D721Med (cell line): ENCODE results near the gene B2M.
"Not testable (repeated sequence)": the region's sequence is repeated elsewhere in the genome, so short reads cannot be mapped to it uniquely, and the experiment has no call there.

Experiments
- DNase-seq: peaks from one replicate; pipeline ENCODE4 v3.0.0; 2011; ENCODE audit warnings: low spot score; ENCODE audit not compliant: insufficient read length
- FAIRE-seq: peaks from 2 replicates; lab custom pipeline; 2011; peaks lifted over from hg19 to GRCh38; lab: Jason Lieb, UNC
- CTCF ChIP-seq: IDR thresholded peaks from 2 replicates; pipeline ENCODE4 v1.5.1; 2012; ENCODE audit warnings: mild to moderate bottlenecking, control low read depth; ENCODE audit not compliant: insufficient read depth; ENCODE audit errors: missing control alignments

B2M gene

GRCh38 chr15:44715797-44716334 lies 4.5 kb downstream of the B2M start:
- FAIRE-seq (no peak), DNase-seq (no peak)
- TF ChIP-seq CTCF, result no peak

GRCh38 chr15:44716983-44717602 lies 5.8 kb downstream of the B2M start:
- DNase-seq (no peak), FAIRE-seq (no peak)
- no peak for TF ChIP-seq CTCF

DNA sequence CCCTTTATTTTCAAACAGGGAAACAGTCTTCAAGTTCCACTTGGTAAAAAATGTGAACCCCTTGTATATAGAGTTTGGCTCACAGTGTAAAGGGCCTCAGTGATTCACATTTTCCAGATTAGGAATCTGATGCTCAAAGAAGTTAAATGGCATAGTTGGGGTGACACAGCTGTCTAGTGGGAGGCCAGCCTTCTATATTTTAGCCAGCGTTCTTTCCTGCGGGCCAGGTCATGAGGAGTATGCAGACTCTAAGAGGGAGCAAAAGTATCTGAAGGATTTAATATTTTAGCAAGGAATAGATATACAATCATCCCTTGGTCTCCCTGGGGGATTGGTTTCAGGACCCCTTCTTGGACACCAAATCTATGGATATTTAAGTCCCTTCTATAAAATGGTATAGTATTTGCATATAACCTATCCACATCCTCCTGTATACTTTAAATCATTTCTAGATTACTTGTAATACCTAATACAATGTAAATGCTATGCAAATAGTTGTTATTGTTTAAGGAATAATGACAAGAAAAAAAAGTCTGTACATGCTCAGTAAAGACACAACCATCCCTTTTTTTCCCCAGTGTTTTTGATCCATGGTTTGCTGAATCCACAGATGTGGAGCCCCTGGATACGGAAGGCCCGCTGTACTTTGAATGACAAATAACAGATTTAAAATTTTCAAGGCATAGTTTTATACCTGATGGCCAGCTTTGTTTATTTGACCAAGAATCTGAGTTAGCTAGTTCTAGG lies 7.0 kb downstream of the B2M start:
- TF ChIP-seq CTCF, result no peak
- no peak for DNase-seq
- no peak for FAIRE-seq

GRCh38 chr15:44718927-44719292 lies 7.6 kb downstream of the B2M start:
- FAIRE-seq, result no peak
- DNase-seq, result no peak
- TF ChIP-seq CTCF, result no peak

DNA sequence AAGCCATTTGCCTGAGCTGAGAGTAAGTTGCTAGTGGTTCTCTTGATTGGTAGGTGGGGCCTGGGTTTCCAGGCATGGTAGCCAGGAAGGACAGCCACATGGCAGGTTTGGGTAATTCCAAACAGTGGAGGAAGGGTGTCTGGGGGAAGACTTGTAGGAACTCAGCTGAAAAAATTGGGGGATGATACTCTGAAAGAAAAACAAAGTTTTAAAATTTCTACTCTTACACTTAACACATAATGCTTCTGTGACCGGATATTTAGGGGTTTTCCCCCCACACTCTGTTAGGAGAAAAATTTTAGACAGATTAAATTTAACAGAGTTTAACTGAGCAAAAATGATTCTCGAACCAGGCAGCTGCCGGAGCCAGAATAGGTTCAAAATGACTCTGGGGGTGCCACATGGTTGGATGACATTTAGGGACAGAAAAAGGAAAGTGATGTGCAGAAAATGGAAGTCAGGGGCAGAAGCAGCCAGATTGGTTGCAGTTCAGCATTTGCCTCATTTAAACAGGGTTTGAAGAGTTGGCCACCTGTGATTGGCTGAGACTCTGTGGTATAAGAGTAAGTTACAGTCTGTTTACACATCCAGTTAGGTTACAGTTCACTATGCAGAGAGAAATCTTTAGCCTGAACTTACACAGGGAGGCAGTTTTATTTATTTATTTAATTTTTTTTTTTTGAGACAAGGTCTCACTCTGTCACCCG lies 8.1 kb downstream of the B2M start:
- DNase-seq (no peak), FAIRE-seq (no peak)
- TF ChIP-seq CTCF, result no peak

DNA sequence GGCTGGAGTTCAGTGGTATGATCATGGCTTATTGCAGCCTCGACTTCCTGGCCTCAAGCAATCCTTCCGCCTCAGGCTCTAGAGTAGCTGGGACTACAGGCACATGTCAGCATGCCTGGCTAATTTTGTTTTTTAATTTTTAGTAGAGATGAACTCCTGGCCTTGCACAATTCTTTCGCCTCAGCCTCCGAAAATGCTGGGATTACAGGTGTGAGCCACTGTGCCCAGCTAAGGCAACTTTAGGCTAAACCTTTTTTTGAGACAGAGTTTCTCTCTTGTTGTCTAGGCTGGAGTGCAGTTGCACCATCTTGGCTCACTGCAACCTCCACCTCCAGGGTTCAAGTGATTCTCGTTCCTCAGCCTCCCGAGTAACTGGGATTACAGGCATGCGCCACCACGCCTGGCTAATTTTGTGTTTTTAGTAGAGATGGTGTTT lies 8.7 kb downstream of the B2M start:
- not testable (repeated sequence) for DNase-seq, FAIRE-seq

- TF ChIP-seq CTCF, result no peak
- no peak for DNase-seq
- FAIRE-seq, result no peak
These were observed 9.3 kb downstream of the B2M start for GRCh38 chr15:44720460-44721176.
